Activated CD4-positive, alpha-beta T cell treated with anti-CD3 and anti-CD28 coated beads for 36 hours (primary cell): ENCODE data around the gene CYP2A7. TPM values are rescaled to one million over a fixed set of nuclear protein-coding genes. Genes with fewer than 3 reads are reported as not detected.
"Not testable (repeated sequence)": the region's sequence is repeated elsewhere in the genome, so short reads cannot be mapped to it uniquely, and the experiment has no call there.

Experiments used
- ATAC-seq: fragments of 200-7000 bp; cut with Tn5 transposase; one replicate; pipeline ENCODE4 v1.10.0; 2021; ENCODE audit warnings: mild to moderate bottlenecking, moderate library complexity
- CTCF ChIA-PET: fragments of 350-600 bp; sonication (Branson Sonifier 250); formaldehyde crosslinking; loops from one replicate; lab custom pipeline; 2021; ENCODE audit warnings: antibody characterized with exemption; lab: Charles Lee
- POLR2A ChIA-PET: fragments of 350-600 bp; sonication (Branson Sonifier 250); formaldehyde crosslinking; loops from one replicate; lab custom pipeline; 2021; ENCODE audit warnings: antibody characterized with exemption, inconsistent platforms; lab: Charles Lee
- DNase-seq: peaks from one replicate; pipeline ENCODE4 v3.0.0-alpha.2; 2020
- H3K27ac Mint-ChIP-seq: one replicate; pipeline ENCODE4 v1.8.0; 2021; ENCODE audit warnings: mixed read lengths
- H3K27me3 Mint-ChIP-seq: one replicate; pipeline ENCODE4 v1.8.0; 2021; ENCODE audit warnings: mixed read lengths
- H3K36me3 Mint-ChIP-seq: one replicate; pipeline ENCODE4 v1.8.0; 2021; ENCODE audit warnings: low read depth, mixed read lengths
- H3K4me1 Mint-ChIP-seq: one replicate; pipeline ENCODE4 v1.8.0; 2021; ENCODE audit warnings: mixed read lengths
- H3K4me3 Mint-ChIP-seq: one replicate; pipeline ENCODE4 v1.8.0; 2021; ENCODE audit warnings: mild to moderate bottlenecking, moderate library complexity, mixed read lengths
- H3K9me3 Mint-ChIP-seq: one replicate; pipeline ENCODE4 v1.8.0; 2021; ENCODE audit warnings: low read depth, mixed read lengths
- intact Hi-C, 2 experiments: fragments of 100-400 bp; cut with DNase I in 1 of 2; cut with micrococcal nuclease in 1 of 2; formaldehyde crosslinking; loops; one replicate each; pipeline versions ENCODE4 v1.14.2 to v1.15.1; 2022 to 2024; cut with DNase I, micrococcal nuclease
- total RNA-seq, 2 experiments: library from RNA; stranded (reverse); gene quantifications; one replicate each; pipeline ENCODE4 v1.2.3, GENCODE V29; 2021

Gene CYP2A7
- total RNA-seq, 2 experiments from 2014 or later, result not detected

DNA sequence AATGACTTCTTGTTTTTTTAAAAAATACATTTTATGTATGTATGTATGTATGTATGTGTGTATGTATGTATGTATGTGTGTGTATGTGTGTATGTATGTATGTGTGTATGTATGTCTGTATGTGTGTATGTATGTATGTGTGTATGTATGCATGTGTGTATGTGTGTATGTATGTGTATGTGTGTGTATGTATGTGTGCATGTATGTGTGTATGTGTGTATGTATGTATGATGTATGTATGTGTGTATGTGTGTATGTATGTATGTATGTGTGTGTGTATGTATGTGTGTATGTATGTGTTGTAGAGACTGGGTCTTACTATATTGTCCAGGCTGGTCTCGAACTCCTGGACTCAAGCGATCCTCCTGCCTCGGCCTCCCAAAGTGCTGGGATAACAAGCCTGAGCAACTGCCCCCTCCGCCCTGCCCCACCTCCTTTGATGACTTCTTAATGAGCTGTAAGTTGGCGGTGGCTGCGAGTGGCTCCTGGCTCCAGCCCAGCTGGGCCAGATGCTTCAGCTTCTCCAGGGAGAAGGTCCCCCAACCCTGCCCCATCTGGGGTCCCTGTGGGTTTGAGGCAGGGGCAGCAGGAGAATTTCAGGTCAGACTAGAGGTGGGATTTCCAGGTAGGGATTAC lies 56.5 kb downstream of the CYP2A7 start:
- H3K9me3 Mint-ChIP-seq, H3K27ac Mint-ChIP-seq, intact Hi-C loops, H3K36me3 Mint-ChIP-seq, ATAC-seq, H3K27me3 Mint-ChIP-seq, DNase-seq, POLR2A ChIA-PET, CTCF ChIA-PET, H3K4me3 Mint-ChIP-seq: not testable (repeated sequence)
- H3K4me1 Mint-ChIP-seq, result peaks cover 19% of the 10 kb centered on the region

Other genes with a start within 250 kb of the CYP2A7 start
- 10 to 100 TPM; 11.6 to 18.0 TPM for gene NUMBL, start 191.6 kb downstream of the CYP2A7 start, total RNA-seq
- gene COQ8B, start 165.3 kb downstream of the CYP2A7 start, total RNA-seq, result 10 to 100 TPM; 21.2 to 29.9 TPM
- gene ITPKC, start 165.1 kb downstream of the CYP2A7 start, total RNA-seq, result 1 to 10 TPM; 4.6 to 5.6 TPM
- gene ACTMAP, start 131.8 kb downstream of the CYP2A7 start, total RNA-seq, result 10 to 100 TPM; 15.0 to 18.0 TPM
- gene SNRPA, start 131.0 kb downstream of the CYP2A7 start, total RNA-seq, result 100 to 1,000 TPM; 245 to 465 TPM
- gene MIA, start 106.7 kb downstream of the CYP2A7 start, total RNA-seq, result under 1 TPM in 1 of 2 experiments, not detected in 1; 0.57 TPM
- 10 to 100 TPM; 26.4 to 33.7 TPM for gene RAB4B, start 104.0 kb downstream of the CYP2A7 start, total RNA-seq
- gene EGLN2, start 83.0 kb downstream of the CYP2A7 start, total RNA-seq, result 10 to 100 TPM; 85.6 to 86.6 TPM
- gene CYP2A6, start 31.8 kb downstream of the CYP2A7 start, total RNA-seq, result not detected
- not detected for gene CYP2B6, start 109.1 kb upstream of the CYP2A7 start, total RNA-seq
- gene CYP2A13, start 206.2 kb upstream of the CYP2A7 start, total RNA-seq, result not detected
- gene CYP2F1, start 232.2 kb upstream of the CYP2A7 start, total RNA-seq, result not detected